ENCODE data around the gene ARSI. TPM values are rescaled to one million over a fixed set of nuclear protein-coding genes. Genes with fewer than 3 reads are reported as not detected.

Gene ARSI
- total and polyA plus RNA-seq, 2 donors (not counting 3 experiments of a cell fraction or from before 2014, with no cell fraction given), result 0.17 to 0.20 TPM

- no peaks in the 10 kb centered on the region for H3K9me3 ChIP-seq (replicated peaks; ENCODE audit: control insufficient read depth, insufficient read depth, low read length)
- no peaks in the 10 kb centered on the region for H3K4me1 ChIP-seq (ENCODE audit: control insufficient read depth, extremely low read depth, insufficient read depth, low read length)
- peaks cover 17 to 32% of the 10 kb centered on the region in 2 experiments for H3K27me3 ChIP-seq (ENCODE audit: control insufficient read depth in 2 of 2, insufficient read depth in 2 of 2, low read length in 2 of 2)
- intact Hi-C loops (cut with micrococcal nuclease), result no loop called here
- DNase-seq (ENCODE audit: low read depth, low spot score), result no peak
- no peak overlapping the region for H2AFZ ChIP-seq (ENCODE audit: low read depth, low read length)
- no peaks in the 10 kb centered on the region for H3K79me2 ChIP-seq (ENCODE audit: control insufficient read depth, insufficient read depth, low read length)
- POLR2A ChIA-PET, result no interaction called here
- TF ChIP-seq MYC (IDR thresholded peaks at IDR 0.05; ENCODE audit: low read depth, low read length) (no peak), EZH2 (IDR thresholded peaks at IDR 0.05; ENCODE audit: borderline replicate concordance, low read depth, low read length, severe bottlenecking) (no peak), POLR2AphosphoS5 (IDR thresholded peaks at IDR 0.05; ENCODE audit: insufficient read depth, low read depth, low read length) (no peak), JUN (IDR thresholded peaks at IDR 0.05; ENCODE audit: borderline replicate concordance, insufficient read depth, insufficient read length, low read depth) (no peak), FOS (IDR thresholded peaks at IDR 0.05; ENCODE audit: borderline replicate concordance, insufficient read depth, low read length) (no peak), POLR2A (IDR thresholded peaks at IDR 0.05; ENCODE audit: low read depth, low read length) (no peak), MAX (IDR thresholded peaks at IDR 0.05; ENCODE audit: insufficient read depth, insufficient read length) (no peak), CTCF (IDR thresholded peaks at IDR 0.05; ENCODE audit: extremely low read depth in 1 of 2, insufficient read depth in 1 of 2, low read depth in 1 of 2, low read length in 2 of 2) (no peak), GATA2 (IDR thresholded peaks at IDR 0.05; ENCODE audit: insufficient read depth, insufficient read length, low read depth, low read length) (no peak)
- no peak overlapping the region for H3K27ac ChIP-seq (ENCODE audit: insufficient read depth, low read depth, low read length)
- dilution Hi-C loops (cut with MboI; ENCODE audit: extremely low pct_ligation_motif_present, low sequenced_read_pairs), result no loop called here
- no peak overlapping the region for H3K4me3 ChIP-seq (replicated peaks in 1 of 3; ENCODE audit: insufficient read depth in 1 of 3, low read depth in 1 of 3, low read length in 3 of 3)
- CTCF ChIA-PET, result no interaction called here
- no peaks in the 10 kb centered on the region for H3K9me1 ChIP-seq (replicated peaks; ENCODE audit: control insufficient read depth, extremely low read depth, insufficient read depth, low read length)
- BruUV-seq (replicated peaks), result no TSS peak
- H3K36me3 ChIP-seq (ENCODE audit: control insufficient read depth in 2 of 2, extremely low read depth in 1 of 2, insufficient read depth in 2 of 2, low read length in 2 of 2), result no peaks in the 10 kb centered on the region
- H3K4me2 ChIP-seq (ENCODE audit: insufficient read depth, low read length), result no peak overlapping the region
- H3K9ac ChIP-seq (replicated peaks; ENCODE audit: extremely low read depth, insufficient read depth, low read length), result no peak overlapping the region
- no peaks in the 10 kb centered on the region for H4K20me1 ChIP-seq (replicated peaks; ENCODE audit: control insufficient read depth, extremely low read depth, insufficient read depth, low read length)
- no peak for FAIRE-seq
These were observed 18.4 kb downstream of the ARSI start for GRCh38 chr5:150284311-150284710.

All from endothelial cell of umbilical vein (primary cell).